DOHH2 (cell line): Measurements from ENCODE around the gene RCOR2.

Experiments
- CTCF ChIP-seq: fragments of 200-600 bp; sonication (generic); IDR thresholded peaks from one replicate; pipeline ENCODE4 v1.5.1; 2014; ENCODE audit warnings: antibody characterized with exemption, mild to moderate bottlenecking, low read depth, low read length; ENCODE audit not compliant: poor library complexity, severe bottlenecking
- EZH2phosphoT487 ChIP-seq: fragments of 200-600 bp; sonication (generic); IDR thresholded peaks from 2 replicates; pipeline ENCODE4 v1.6.1; 2017; ENCODE audit warnings: borderline replicate concordance, mild to moderate bottlenecking, antibody characterized with exemption, low read length, moderate library complexity, mixed read lengths

DNA sequence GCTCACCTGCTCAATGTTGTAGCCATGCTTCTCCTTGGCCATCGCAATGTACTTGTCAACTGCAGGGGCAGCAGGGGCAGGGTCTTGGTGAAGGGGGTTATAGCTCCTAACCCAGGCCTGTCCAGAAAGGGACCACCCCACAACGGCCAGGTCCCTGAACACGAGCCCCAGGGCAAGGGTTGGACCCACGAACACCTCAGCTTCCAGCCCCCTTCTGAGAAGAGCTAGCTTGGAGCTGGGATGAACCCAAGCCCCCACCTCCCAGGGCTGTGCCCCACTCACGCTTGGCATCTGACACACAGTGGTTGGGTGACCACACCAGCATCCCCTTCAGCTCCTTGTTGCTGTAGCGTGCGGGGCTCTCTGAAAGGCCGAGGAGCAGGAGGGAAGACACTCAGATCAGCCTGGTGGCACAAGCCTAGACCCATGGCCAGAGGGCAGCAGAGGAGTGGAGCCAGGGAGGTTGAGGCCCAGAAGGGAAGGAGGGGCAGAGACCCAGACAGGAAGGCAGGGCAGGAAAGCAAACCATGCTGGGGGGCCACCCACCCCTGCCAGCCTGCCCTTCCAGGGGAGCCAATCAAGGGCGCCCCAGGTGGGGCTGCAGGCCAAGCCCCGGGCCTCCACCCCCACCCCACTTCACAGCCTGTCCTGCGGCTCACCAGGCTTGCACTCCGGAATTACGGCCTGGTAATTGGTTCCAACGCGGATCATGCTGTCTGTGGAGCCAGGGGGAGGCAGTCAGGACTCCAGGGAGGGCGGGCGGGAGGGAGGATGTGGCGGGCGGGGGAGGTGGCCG, 1.9 kb downstream of the RCOR2 start:
- TF ChIP-seq CTCF, result no peak
- no peak for TF ChIP-seq EZH2phosphoT487
